Loucy (cell line): ENCODE results near the gene HIVEP1.

Experiments
- H2AFZ ChIP-seq: fragments of 200-600 bp; sonication (generic); 2 replicates; pipeline ENCODE4 v1.6.0; 2016; ENCODE audit warnings: antibody characterized with exemption, mild to moderate bottlenecking, low read length, moderate library complexity
- H3F3A ChIP-seq: fragments of 200-600 bp; 2 replicates; pipeline ENCODE4 v1.6.0; 2016; ENCODE audit warnings: antibody characterized with exemption, low read depth, mild to moderate bottlenecking
- H3K27me3 ChIP-seq: fragments of 200-600 bp; sonication (generic); 2 replicates; pipeline ENCODE4 v1.6.1; 2014; ENCODE audit warnings: low read length, mild to moderate bottlenecking; ENCODE audit not compliant: insufficient read depth, poor library complexity, severe bottlenecking
- H3K36me3 ChIP-seq: fragments of 200-600 bp; sonication (generic); 2 replicates; pipeline ENCODE4 v1.6.1; 2016; ENCODE audit warnings: low read length; ENCODE audit not compliant: insufficient read depth
- H3K4me1 ChIP-seq: fragments of 200-600 bp; sonication (generic); 2 replicates; pipeline ENCODE4 v1.5.1; 2014; ENCODE audit warnings: low read length, mild to moderate bottlenecking; ENCODE audit not compliant: insufficient read depth, poor library complexity, severe bottlenecking
- H3K4me2 ChIP-seq: fragments of 200-600 bp; sonication (generic); 2 replicates; pipeline ENCODE4 v1.6.0; 2014; ENCODE audit warnings: antibody characterized with exemption, low read length, low read depth, mild to moderate bottlenecking; ENCODE audit not compliant: poor library complexity, severe bottlenecking
- H3K4me3 ChIP-seq: fragments of 200-600 bp; sonication (generic); 2 replicates; pipeline ENCODE4 v1.5.1; 2014; ENCODE audit warnings: low read length, mild to moderate bottlenecking, mixed read lengths; ENCODE audit not compliant: poor library complexity, severe bottlenecking
- H3K79me2 ChIP-seq: fragments of 200-600 bp; sonication (generic); 2 replicates; pipeline ENCODE4 v1.6.1; 2014; ENCODE audit warnings: low read length; ENCODE audit not compliant: insufficient read depth
- H3K9ac ChIP-seq: fragments of 200-600 bp; sonication (generic); 2 replicates; pipeline ENCODE4 v1.6.0; 2014; ENCODE audit warnings: mild to moderate bottlenecking, low read depth, low read length, moderate library complexity; ENCODE audit not compliant: poor library complexity, severe bottlenecking
- H3K9me2 ChIP-seq: fragments of 200-600 bp; sonication (generic); replicated peaks from 2 replicates; pipeline ENCODE4 v1.6.1; 2016; ENCODE audit warnings: low read depth, low read length, mixed read lengths
- H3K9me3 ChIP-seq: fragments of 200-600 bp; sonication (generic); 2 replicates; pipeline ENCODE4 v1.6.1; 2014; ENCODE audit warnings: mild to moderate bottlenecking, antibody characterized with exemption, low read length, low read depth; ENCODE audit not compliant: insufficient read depth
- H4K20me1 ChIP-seq: fragments of 200-600 bp; sonication (generic); 2 replicates; pipeline ENCODE4 v1.6.0; 2014; ENCODE audit warnings: antibody characterized with exemption, low read length, mild to moderate bottlenecking; ENCODE audit not compliant: insufficient read depth, poor library complexity, severe bottlenecking
- EZH2phosphoT487 ChIP-seq: fragments of 200-600 bp; IDR thresholded peaks from 2 replicates; pipeline ENCODE4 v1.6.1; 2018; ENCODE audit warnings: antibody characterized with exemption, mild to moderate bottlenecking, moderate library complexity, borderline replicate concordance
- TF ChIP-seq, protein P1 (sequence below): fragments of 200-600 bp; sonication (generic); conservative IDR thresholded peaks from 2 replicates; pipeline ENCODE4 v1.5.1; 2014; ENCODE audit warnings: mild to moderate bottlenecking, antibody characterized with exemption, low read length

Gene HIVEP1

GRCh38 chr6:12094689-12095088 is 82.6 kb downstream of the HIVEP1 start:
- no peak overlapping the region for H2AFZ ChIP-seq
- no peaks in the 10 kb centered on the region for H3K27me3 ChIP-seq
- H3F3A ChIP-seq = no peaks in the 10 kb centered on the region
- TF ChIP-seq EZH2phosphoT487 = no peak
- TF ChIP-seq, protein P1, sequence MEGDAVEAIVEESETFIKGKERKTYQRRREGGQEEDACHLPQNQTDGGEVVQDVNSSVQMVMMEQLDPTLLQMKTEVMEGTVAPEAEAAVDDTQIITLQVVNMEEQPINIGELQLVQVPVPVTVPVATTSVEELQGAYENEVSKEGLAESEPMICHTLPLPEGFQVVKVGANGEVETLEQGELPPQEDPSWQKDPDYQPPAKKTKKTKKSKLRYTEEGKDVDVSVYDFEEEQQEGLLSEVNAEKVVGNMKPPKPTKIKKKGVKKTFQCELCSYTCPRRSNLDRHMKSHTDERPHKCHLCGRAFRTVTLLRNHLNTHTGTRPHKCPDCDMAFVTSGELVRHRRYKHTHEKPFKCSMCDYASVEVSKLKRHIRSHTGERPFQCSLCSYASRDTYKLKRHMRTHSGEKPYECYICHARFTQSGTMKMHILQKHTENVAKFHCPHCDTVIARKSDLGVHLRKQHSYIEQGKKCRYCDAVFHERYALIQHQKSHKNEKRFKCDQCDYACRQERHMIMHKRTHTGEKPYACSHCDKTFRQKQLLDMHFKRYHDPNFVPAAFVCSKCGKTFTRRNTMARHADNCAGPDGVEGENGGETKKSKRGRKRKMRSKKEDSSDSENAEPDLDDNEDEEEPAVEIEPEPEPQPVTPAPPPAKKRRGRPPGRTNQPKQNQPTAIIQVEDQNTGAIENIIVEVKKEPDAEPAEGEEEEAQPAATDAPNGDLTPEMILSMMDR = no peak
- H3K4me1 ChIP-seq = peaks cover 4% of the 10 kb centered on the region
- no peak overlapping the region for H3K9ac ChIP-seq
- no peaks in the 10 kb centered on the region for H3K9me3 ChIP-seq
- no peak overlapping the region for H3K4me2 ChIP-seq
- H3K9me2 ChIP-seq = no peaks in the 10 kb centered on the region
- H4K20me1 ChIP-seq = no peaks in the 10 kb centered on the region
- H3K36me3 ChIP-seq = no peaks in the 10 kb centered on the region
- peaks cover 2% of the 10 kb centered on the region; the same call in 1 of the 2 replicates for H3K79me2 ChIP-seq
- H3K4me3 ChIP-seq = no peak overlapping the region

- no peak overlapping the region for H3K4me2 ChIP-seq
- no peak overlapping the region for H3K9ac ChIP-seq
- H3K27me3 ChIP-seq = no peaks in the 10 kb centered on the region
- no peaks in the 10 kb centered on the region for H4K20me1 ChIP-seq
- no peaks in the 10 kb centered on the region for H3K36me3 ChIP-seq
- H2AFZ ChIP-seq = no peak overlapping the region
- H3F3A ChIP-seq = no peaks in the 10 kb centered on the region
- TF ChIP-seq, protein P1 = no peak
- no peak for TF ChIP-seq EZH2phosphoT487
- no peaks in the 10 kb centered on the region for H3K9me2 ChIP-seq
- H3K4me3 ChIP-seq = no peak overlapping the region
- peaks cover 4% of the 10 kb centered on the region for H3K4me1 ChIP-seq
- peaks cover 4% of the 10 kb centered on the region; the same call in 1 of the 2 replicates for H3K79me2 ChIP-seq
- no peaks in the 10 kb centered on the region for H3K9me3 ChIP-seq
These were observed 84.2 kb downstream of the HIVEP1 start for GRCh38 chr6:12096342-12096741.

DNA sequence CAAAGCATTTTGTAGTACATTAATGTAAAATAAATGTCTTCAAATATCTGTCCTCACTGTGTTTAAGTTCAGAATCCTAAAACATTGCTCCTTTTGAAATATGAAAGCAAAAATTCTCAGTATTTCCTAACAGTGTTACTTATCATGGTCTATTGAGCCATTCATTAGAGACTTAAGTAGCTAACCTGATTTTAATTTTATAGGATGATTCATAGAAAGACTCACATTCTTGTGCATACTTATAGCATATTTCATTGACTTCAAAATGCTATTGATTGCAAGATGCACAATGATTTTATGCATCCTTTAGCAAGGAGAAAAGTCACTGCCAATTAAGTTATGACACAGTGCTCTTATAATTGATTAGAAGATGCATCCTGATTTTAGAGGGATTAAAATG is 85.7 kb downstream of the HIVEP1 start:
- H3K9me3 ChIP-seq = no peaks in the 10 kb centered on the region
- no peaks in the 10 kb centered on the region for H3K9me2 ChIP-seq
- no peak for TF ChIP-seq EZH2phosphoT487
- TF ChIP-seq, protein P1 = no peak
- no peaks in the 10 kb centered on the region for H4K20me1 ChIP-seq
- H3K9ac ChIP-seq = no peak overlapping the region
- no peak overlapping the region for H3K4me2 ChIP-seq
- H3K4me1 ChIP-seq = peaks cover 4% of the 10 kb centered on the region
- H3K36me3 ChIP-seq = no peaks in the 10 kb centered on the region
- H3F3A ChIP-seq = no peaks in the 10 kb centered on the region
- H3K4me3 ChIP-seq = no peak overlapping the region
- no peak overlapping the region for H2AFZ ChIP-seq
- no peaks in the 10 kb centered on the region for H3K27me3 ChIP-seq
- peaks cover 4% of the 10 kb centered on the region; the same call in 1 of the 2 replicates for H3K79me2 ChIP-seq
